ENCODE results near the gene IL3RA.
"Not testable (repeated sequence)": the region's sequence is repeated elsewhere in the genome, so short reads cannot be mapped to it uniquely, and the experiment has no call there.

The IL3RA gene

GRCh38 chrX:1423215-1423614 lies 86.6 kb downstream of the IL3RA start:
- DNase-seq (ENCODE audit: low spot score) = no peak

GRCh38 chrX:1424147-1424851 lies 87.7 kb downstream of the IL3RA start:
- DNase-seq (ENCODE audit: low spot score) = no peak

DNA sequence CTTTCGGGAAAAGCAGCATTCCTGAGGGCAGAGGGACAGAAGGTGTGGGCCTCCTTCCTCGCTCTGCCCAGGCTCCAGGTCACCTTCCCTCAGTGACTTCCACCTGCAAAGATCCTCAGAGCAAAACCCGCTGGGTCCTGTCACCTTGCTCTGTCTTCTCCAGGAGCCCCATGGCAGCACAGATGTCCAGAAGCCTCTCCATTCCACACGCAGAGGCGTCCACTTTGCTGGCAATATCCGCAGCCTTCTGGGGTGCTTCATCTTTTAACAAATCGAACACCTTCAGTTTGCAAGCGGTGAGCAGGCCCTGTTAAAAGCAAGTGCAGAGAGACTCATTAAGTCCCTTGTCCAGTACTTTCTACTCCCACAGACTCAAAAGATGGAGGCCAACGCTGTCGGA lies 88.8 kb downstream of the IL3RA start:
- DNase-seq (ENCODE audit: low spot score) = no peak

- DNase-seq (ENCODE audit: low spot score) = not testable (repeated sequence)
These were observed 89.7 kb downstream of the IL3RA start for GRCh38 chrX:1426321-1426720.

- DNase-seq (ENCODE audit: low spot score) = no peak
These were observed 91.2 kb downstream of the IL3RA start for GRCh38 chrX:1427756-1428155.

- no peak for DNase-seq (ENCODE audit: low spot score)
These were observed 93.9 kb downstream of the IL3RA start for GRCh38 chrX:1430451-1430850.
